CD4-positive, alpha-beta T cell treated with Interleukin-6 at 100 ng/mL for 8 hours (primary cell): ENCODE measurements around the gene TTC9.
A peak's percentile ranks its signal among the peaks of the same experiment; 100 is the strongest.
"Not testable (repeated sequence)": the region's sequence is repeated elsewhere in the genome, so short reads cannot be mapped to it uniquely, and the experiment has no call there.

ENCODE experiments used
- DNase-seq: peaks from one replicate; pipeline ENCODE4 v3.0.0-alpha.2; 2020; ENCODE audit warnings: mixed read lengths, low spot score

Gene TTC9

DNA sequence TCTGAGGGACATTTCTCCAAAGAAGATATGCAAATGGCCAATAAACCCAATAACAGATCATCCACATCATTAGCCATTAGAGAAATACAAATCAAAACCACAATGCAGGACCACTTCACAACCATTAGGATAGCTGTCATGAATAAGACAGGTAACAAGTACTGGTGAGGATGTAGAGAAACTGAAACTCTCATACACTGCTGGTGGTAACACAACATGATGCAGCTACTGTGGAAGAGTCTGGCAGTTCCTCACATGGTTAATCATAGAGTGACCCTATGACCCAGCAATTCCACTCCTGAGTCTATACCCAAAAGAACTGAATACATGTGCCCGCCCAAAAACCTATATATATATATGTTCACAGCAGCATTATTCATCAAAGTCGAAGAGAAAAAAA, 39.0 kb downstream of the TTC9 start:
- no peak for DNase-seq

GRCh38 chr14:70683983-70684382, 42.3 kb downstream of the TTC9 start:
- DNase-seq: no peak

GRCh38 chr14:70685474-70686197, 43.9 kb downstream of the TTC9 start:
- no peak for DNase-seq

GRCh38 chr14:70692210-70692609, 50.5 kb downstream of the TTC9 start:
- no peak for DNase-seq

DNA sequence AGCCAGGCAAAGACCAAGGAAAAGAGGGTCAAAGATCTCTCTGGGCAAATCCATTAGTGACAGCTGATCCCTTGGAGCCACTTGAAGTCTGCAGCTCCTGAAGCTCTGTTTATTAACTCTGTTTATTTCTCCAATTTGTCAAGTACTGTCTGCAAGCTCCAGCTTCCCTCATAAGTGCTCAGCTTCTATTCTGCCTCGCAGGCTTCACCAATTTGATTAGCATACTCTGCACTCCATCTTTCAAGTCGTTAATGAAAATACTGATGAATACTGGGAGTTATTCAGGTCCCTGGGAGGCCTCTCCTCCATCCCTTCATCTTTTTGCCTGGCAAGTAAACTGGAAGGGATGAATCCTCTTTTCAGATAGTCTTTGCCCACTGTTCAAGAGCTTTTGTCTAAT, 54.3 kb downstream of the TTC9 start:
- no peak for DNase-seq

DNA sequence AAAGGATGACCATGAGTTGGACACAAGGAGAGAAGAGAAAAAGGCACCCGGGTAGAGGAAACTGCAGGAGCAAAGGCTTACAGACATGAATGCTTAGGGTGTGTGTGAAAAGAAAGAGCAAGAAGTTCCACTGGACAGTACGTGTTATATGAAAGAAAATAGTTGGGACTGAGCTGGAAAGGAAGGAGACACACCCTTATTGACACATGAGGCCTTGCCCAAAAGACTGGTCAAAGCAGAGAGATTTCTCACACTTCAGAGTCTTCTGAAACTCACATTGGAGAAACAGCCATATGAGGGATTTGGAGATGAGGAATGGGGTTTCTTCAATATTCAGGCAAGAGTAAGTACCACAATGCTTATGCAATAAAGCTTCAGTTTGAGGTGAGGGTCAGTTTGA, 56.0 kb downstream of the TTC9 start:
- no peak for DNase-seq

DNA sequence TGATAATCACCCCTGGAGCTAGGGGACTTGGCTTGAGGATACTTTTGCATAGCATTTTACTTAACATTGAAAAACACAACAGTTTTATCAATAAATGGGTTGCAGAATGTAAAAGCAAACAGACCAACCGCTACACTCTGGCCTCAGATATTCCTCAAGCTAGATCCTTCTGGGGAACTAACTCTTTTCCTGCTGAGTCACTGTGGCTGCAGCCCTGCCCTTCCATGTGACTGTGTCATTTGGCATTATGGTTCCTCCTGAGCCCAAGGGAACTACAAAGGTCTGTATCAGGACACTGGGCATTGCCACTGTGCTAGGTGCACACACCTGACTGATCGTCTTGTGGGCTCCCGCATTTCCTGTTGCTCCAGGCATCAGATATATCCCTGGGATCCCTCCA, 56.6 kb downstream of the TTC9 start:
- no peak for DNase-seq

GRCh38 chr14:70699646-70700045, 57.9 kb downstream of the TTC9 start:
- no peak for DNase-seq

GRCh38 chr14:70700955-70701585, 59.4 kb downstream of the TTC9 start:
- no peak for DNase-seq

DNA sequence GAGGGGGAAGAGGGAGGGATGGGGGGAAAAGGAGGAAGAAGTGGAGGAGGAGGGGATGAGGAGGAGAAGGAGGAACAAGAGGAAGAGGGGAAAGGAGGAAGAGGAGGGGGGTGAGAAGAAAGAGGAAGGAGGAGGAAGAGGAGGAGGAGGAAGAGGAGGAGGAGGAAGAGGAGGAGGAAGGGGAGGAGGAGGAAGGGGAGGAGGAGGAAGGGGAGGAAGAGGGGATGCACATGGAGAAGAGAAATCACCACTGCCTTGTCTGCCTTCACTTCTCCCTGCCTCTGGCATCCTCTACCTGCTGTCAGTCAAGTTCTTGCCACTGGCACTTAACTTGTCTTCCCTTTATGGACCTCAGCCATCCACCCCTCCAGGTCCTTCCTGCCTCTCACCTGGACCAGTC, 59.9 kb downstream of the TTC9 start:
- no peak for DNase-seq

GRCh38 chr14:70702161-70702560, 60.4 kb downstream of the TTC9 start:
- DNase-seq: no peak

GRCh38 chr14:70703621-70704168, 62.0 kb downstream of the TTC9 start:
- DNase-seq: not testable (repeated sequence)

- DNase-seq: no peak
Measured at GRCh38 chr14:70704960-70705359, 63.2 kb downstream of the TTC9 start.

DNA sequence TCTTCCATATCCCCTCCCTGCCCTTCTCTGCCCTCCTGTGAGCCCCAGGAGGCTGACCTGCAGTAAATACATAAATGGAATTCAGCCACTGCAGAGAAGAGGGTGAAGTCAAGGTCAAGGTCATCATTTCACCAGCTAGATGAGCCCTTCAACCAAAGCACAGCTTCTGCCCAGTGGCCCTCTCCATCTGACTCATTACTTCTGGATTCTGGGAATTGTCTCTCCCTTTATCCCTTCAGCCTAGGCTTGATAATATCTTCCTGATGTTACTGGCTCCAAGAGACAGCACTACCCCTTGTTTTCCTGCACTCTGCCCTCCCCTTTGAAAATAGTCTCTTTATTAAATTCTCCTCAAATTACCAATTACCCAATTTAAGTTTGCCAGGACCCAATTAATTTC, 64.5 kb downstream of the TTC9 start:
- DNase-seq: no peak

GRCh38 chr14:70707138-70708038, 65.7 kb downstream of the TTC9 start:
- DNase-seq: no peak

GRCh38 chr14:70708717-70709570, 67.2 kb downstream of the TTC9 start:
- no peak for DNase-seq

DNA sequence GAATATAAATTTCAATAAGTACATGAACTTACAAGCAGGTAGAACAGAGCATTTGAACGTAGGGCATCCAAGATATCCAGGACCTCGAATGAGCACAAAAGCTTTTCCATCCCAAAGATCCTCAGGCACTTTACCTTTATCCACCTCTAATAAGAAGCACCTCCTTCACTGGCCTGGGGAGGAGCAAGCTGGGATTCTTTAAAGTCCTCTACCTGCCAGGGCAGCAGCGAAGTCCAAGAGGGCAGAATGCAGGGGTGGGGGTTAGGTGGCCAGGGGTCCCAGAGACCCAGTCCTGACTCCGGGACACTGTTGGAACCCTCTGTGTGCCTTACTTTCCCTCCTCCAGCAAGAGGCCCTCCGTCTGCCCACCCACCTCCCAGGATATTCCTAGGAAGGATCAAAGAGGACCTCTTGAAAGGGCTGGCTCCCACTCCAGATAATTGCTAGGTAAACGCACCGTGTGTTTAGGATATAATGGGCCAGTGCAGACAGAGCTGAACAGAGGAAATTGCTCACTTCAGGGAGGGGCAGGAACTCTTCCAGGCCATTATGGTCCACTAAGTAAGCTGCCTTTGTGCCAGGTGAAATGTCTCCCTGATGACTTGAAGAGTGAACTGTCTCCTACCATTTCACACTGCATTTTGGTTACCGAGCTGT, 68.1 kb downstream of the TTC9 start:
- no peak for DNase-seq

GRCh38 chr14:70711451-70711850, 69.7 kb downstream of the TTC9 start:
- no peak for DNase-seq

- no peak for DNase-seq
Measured at GRCh38 chr14:70713096-70713495, 71.4 kb downstream of the TTC9 start.

GRCh38 chr14:70713511-70713916, 71.8 kb downstream of the TTC9 start:
- no peak for DNase-seq

DNA sequence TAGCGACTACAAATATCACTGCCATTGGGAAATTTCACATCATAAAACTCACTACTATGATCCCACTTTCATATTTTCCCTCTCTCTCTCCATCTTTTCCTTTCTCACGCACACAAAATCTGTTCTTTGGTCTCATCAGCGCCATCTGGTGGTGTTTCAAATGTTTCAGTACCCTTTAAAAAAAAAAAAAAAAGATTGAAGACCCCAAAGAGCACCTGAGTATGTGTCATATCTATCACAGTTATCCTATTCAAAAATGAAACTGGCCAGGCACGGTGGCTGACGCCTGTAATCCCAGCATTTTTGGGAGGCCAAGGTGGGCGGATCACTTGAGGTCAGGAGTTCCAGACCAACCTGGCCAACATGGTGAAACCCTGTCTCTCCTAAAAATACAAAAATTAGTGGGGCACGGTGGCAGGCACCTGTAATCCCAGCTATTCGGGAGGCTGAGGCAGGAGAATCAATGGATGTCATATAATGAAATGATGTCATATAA, 72.4 kb downstream of the TTC9 start:
- DNase-seq: peak; percentile 41
